Endothelial cell of umbilical vein (primary cell): ENCODE data around the gene TOP2A. TPM values are rescaled to one million over a fixed set of nuclear protein-coding genes. Genes with fewer than 3 reads are reported as not detected.

ENCODE experiments used
- BruUV-seq: library from RNA; stranded (reverse); fragments of 400-500 nt; replicated peaks from 2 replicates; lab custom pipeline; 2021; lab: Mats Ljungman, UMichigan
- CTCF ChIA-PET: fragments of 300-600, 350-600 bp; sonication (Branson Sonifier 250); formaldehyde crosslinking; loops from one replicate; lab custom pipeline; 2021; ENCODE audit warnings: antibody characterized with exemption, inconsistent platforms; lab: Charles Lee
- POLR2A ChIA-PET: fragments of 300-600, 350-600 bp; sonication (Branson Sonifier 250); formaldehyde crosslinking; loops from one replicate; lab custom pipeline; 2021; ENCODE audit warnings: antibody characterized with exemption, inconsistent platforms; lab: Charles Lee
- DNase-seq: peaks from one replicate; pipeline ENCODE4 v3.0.0-alpha.2; 2011; ENCODE audit warnings: low read depth, low spot score
- FAIRE-seq: peaks from 2 replicates; lab custom pipeline; 2011; peaks lifted over from hg19 to GRCh38; lab: Jason Lieb, UNC
- H2AFZ ChIP-seq: 2 replicates; pipeline ENCODE4 v1.6.0; 2012; ENCODE audit warnings: low read depth, low read length, control low read depth, inconsistent platforms
- H3K27ac ChIP-seq: 2 replicates; pipeline ENCODE4 v1.5.1; 2011; ENCODE audit warnings: low read depth, mild to moderate bottlenecking, control low read depth, low read length, moderate library complexity; ENCODE audit not compliant: insufficient read depth
- H3K27me3 ChIP-seq, 2 experiments: 2 replicates each; pipeline versions ENCODE4 v1.6.0 to v1.6.1; 2011; ENCODE audit warnings: low read length in 2 of 2, mixed read lengths in 1 of 2; ENCODE audit not compliant: control insufficient read depth in 2 of 2, insufficient read depth in 2 of 2
- H3K36me3 ChIP-seq, 2 experiments: 2 replicates in 1 of 2; 3 replicates in 1 of 2; pipeline ENCODE4 v1.5.1; 2011; ENCODE audit warnings: low read length in 2 of 2, mild to moderate bottlenecking in 1 of 2, moderate library complexity in 1 of 2; ENCODE audit not compliant: control insufficient read depth in 2 of 2, insufficient read depth in 2 of 2; ENCODE audit errors: extremely low read depth in 1 of 2
- H3K4me1 ChIP-seq: 3 replicates; pipeline ENCODE4 v1.5.1; 2011; ENCODE audit warnings: mild to moderate bottlenecking, low read length; ENCODE audit not compliant: control insufficient read depth, insufficient read depth; ENCODE audit errors: extremely low read depth
- H3K4me2 ChIP-seq: 2 replicates; pipeline ENCODE4 v1.6.1; 2011; ENCODE audit warnings: low read length, control low read depth, mixed read lengths; ENCODE audit not compliant: insufficient read depth
- H3K4me3 ChIP-seq, 3 experiments: fragments of 200-600 bp in 1 of 3; sonication (generic), shearing (Covaris generic) in 1 of 3; replicated peaks in 1 of 3; 2 replicates each; pipeline ENCODE4 v1.5.1; 2011 to 2016; ENCODE audit warnings: control low read depth in 3 of 3, low read length in 3 of 3, mild to moderate bottlenecking in 2 of 3, inconsistent platforms in 1 of 3, low read depth in 1 of 3, moderate library complexity in 1 of 3; ENCODE audit not compliant: insufficient read depth in 1 of 3
- H3K79me2 ChIP-seq: 2 replicates; pipeline ENCODE4 v1.6.0; 2012; ENCODE audit warnings: low read length, inconsistent platforms; ENCODE audit not compliant: control insufficient read depth, insufficient read depth
- H3K9ac ChIP-seq: replicated peaks from 2 replicates; pipeline ENCODE3; 2011; ENCODE audit warnings: low read length, control low read depth; ENCODE audit not compliant: insufficient read depth; ENCODE audit errors: extremely low read depth
- H3K9me1 ChIP-seq: replicated peaks from 3 replicates; pipeline ENCODE4 v1.6.0; 2011; ENCODE audit warnings: mild to moderate bottlenecking, low read length; ENCODE audit not compliant: control insufficient read depth, insufficient read depth; ENCODE audit errors: extremely low read depth
- H3K9me3 ChIP-seq: replicated peaks from 2 replicates; pipeline ENCODE4 v1.5.1; 2012; ENCODE audit warnings: low read length, inconsistent platforms; ENCODE audit not compliant: control insufficient read depth, insufficient read depth
- H4K20me1 ChIP-seq: replicated peaks from 2 replicates; pipeline ENCODE3; 2011; ENCODE audit warnings: mild to moderate bottlenecking, low read length; ENCODE audit not compliant: control insufficient read depth, insufficient read depth; ENCODE audit errors: extremely low read depth
- EZH2 ChIP-seq: IDR thresholded peaks from 2 replicates; pipeline ENCODE4 v1.6.1; 2012; ENCODE audit warnings: borderline replicate concordance, low read depth, mild to moderate bottlenecking, moderate library complexity, low read length, inconsistent platforms; ENCODE audit not compliant: severe bottlenecking
- FOS ChIP-seq: IDR thresholded peaks from 2 replicates; pipeline ENCODE4 v1.6.1; 2011; ENCODE audit warnings: mild to moderate bottlenecking, low read length, moderate library complexity, borderline replicate concordance; ENCODE audit not compliant: insufficient read depth
- GATA2 ChIP-seq: IDR thresholded peaks from 2 replicates; pipeline ENCODE4 v1.7.0; 2011; ENCODE audit warnings: low read depth, mild to moderate bottlenecking, moderate library complexity, mixed read lengths, low read length; ENCODE audit not compliant: insufficient read length, insufficient read depth
- JUN ChIP-seq: IDR thresholded peaks from 2 replicates; pipeline ENCODE4 v1.6.1; 2011; ENCODE audit warnings: borderline replicate concordance, low read depth; ENCODE audit not compliant: insufficient read length, insufficient read depth
- MAX ChIP-seq: IDR thresholded peaks from 2 replicates; pipeline ENCODE4 v1.6.1; 2011; ENCODE audit not compliant: insufficient read depth, insufficient read length
- MYC ChIP-seq: IDR thresholded peaks from one replicate; pipeline ENCODE4 v1.6.1; 2011; ENCODE audit warnings: mild to moderate bottlenecking, low read depth, low read length
- POLR2A ChIP-seq: IDR thresholded peaks from 2 replicates; pipeline ENCODE4 v1.6.1; 2012; ENCODE audit warnings: low read depth, mild to moderate bottlenecking, control low read depth, low read length
- POLR2AphosphoS5 ChIP-seq: IDR thresholded peaks from 2 replicates; pipeline ENCODE4 v1.6.1; 2012; ENCODE audit warnings: low read depth, mild to moderate bottlenecking, control low read depth, low read length, moderate library complexity; ENCODE audit not compliant: insufficient read depth
- dilution Hi-C: fragments of 300-500 bp; cut with MboI; formaldehyde crosslinking; loops from one replicate; pipeline ENCODE4 v1.15.0; 2019; ENCODE audit warnings: low sequenced_read_pairs; ENCODE audit not compliant: extremely low pct_ligation_motif_present
- intact Hi-C: fragments of 100-400 bp; cut with micrococcal nuclease; formaldehyde crosslinking; loops from one replicate; pipeline ENCODE4 v1.10.0; 2022
- polyA plus RNA-seq, 4 experiments: library from polyadenylated mRNA; depleted of rRNA in 3 of 4; stranded (reverse) in 3 of 4; unstranded in 1 of 4; fragments of >200 nt; gene quantifications; 2 replicates each; pipeline versions ENCODE4 v1.2.1 to v1.2.3, GENCODE V29; 2011 to 2012; ENCODE audit warnings: missing spikeins in 1 of 4
- total RNA-seq: library from RNA; stranded (reverse); gene quantifications from 2 replicates; pipeline ENCODE4 v1.2.3, GENCODE V29; 2021
- TF ChIP-seq, protein P1 (sequence below), 2 donors: IDR thresholded peaks; 1 replicate in 1 of 2; 2 replicates in 1 of 2; pipeline ENCODE4 v1.5.1; 2011; ENCODE audit warnings: low read length in 2 of 2, mild to moderate bottlenecking in 2 of 2, moderate library complexity in 2 of 2, control low read depth in 1 of 2, inconsistent platforms in 1 of 2, low read depth in 1 of 2; ENCODE audit not compliant: insufficient read depth in 1 of 2; ENCODE audit errors: extremely low read depth in 1 of 2

The TOP2A gene
- total and polyA plus RNA-seq, 2 donors (not counting 3 experiments of a cell fraction or from before 2014, with no cell fraction given), result 31.3 to 160 TPM

- H3K27ac ChIP-seq, result peak overlapping the region; percentile 77
- no peaks in the 10 kb centered on the region for H3K9me1 ChIP-seq
- TF ChIP-seq, protein P1, sequence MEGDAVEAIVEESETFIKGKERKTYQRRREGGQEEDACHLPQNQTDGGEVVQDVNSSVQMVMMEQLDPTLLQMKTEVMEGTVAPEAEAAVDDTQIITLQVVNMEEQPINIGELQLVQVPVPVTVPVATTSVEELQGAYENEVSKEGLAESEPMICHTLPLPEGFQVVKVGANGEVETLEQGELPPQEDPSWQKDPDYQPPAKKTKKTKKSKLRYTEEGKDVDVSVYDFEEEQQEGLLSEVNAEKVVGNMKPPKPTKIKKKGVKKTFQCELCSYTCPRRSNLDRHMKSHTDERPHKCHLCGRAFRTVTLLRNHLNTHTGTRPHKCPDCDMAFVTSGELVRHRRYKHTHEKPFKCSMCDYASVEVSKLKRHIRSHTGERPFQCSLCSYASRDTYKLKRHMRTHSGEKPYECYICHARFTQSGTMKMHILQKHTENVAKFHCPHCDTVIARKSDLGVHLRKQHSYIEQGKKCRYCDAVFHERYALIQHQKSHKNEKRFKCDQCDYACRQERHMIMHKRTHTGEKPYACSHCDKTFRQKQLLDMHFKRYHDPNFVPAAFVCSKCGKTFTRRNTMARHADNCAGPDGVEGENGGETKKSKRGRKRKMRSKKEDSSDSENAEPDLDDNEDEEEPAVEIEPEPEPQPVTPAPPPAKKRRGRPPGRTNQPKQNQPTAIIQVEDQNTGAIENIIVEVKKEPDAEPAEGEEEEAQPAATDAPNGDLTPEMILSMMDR (IDR thresholded peaks at IDR 0.05; ENCODE audit: extremely low read depth in 1 of 2, insufficient read depth in 1 of 2, low read depth in 1 of 2, low read length in 2 of 2), result no peak
- TF ChIP-seq EZH2, result no peak
- TF ChIP-seq FOS, result no peak
- TF ChIP-seq GATA2, result no peak
- no peak for TF ChIP-seq MAX
- TF ChIP-seq POLR2AphosphoS5, result no peak
- TF ChIP-seq MYC, result no peak
- no peak for TF ChIP-seq JUN
- no peak for TF ChIP-seq POLR2A
- peak overlapping the region; percentile 92 for H3K4me2 ChIP-seq
- H4K20me1 ChIP-seq, result peaks cover 3% of the 10 kb centered on the region
- peaks cover 55% of the 10 kb centered on the region for H3K4me1 ChIP-seq
- H3K9me3 ChIP-seq, result no peaks in the 10 kb centered on the region
- H3K4me3 ChIP-seq, result peak overlapping the region; percentile 49 to 92 (median 51)
- dilution Hi-C loops, result no loop called here
- DNase-seq (no peak), FAIRE-seq (peak; percentile 15)
- intact Hi-C loops, result no loop called here
- no TSS peak for BruUV-seq
- ChIA-PET POLR2A (interaction anchor here (1.2 kb wide), 1 partner anchor 87 kb away, joined by 5 read pairs; no protein-coding TSS in a partner anchor), CTCF (interaction anchor here (1.0 to 8.1 kb wide), 8 partner anchors 28 to 1217 kb away, joined by 3 to 143 read pairs (median 34); partner anchors contain the start of gene TOP2A)
- peaks cover 3 to 4% of the 10 kb centered on the region in 2 experiments for H3K36me3 ChIP-seq
- no peaks in the 10 kb centered on the region for H3K27me3 ChIP-seq
- H3K9ac ChIP-seq, result peak overlapping the region; percentile 74
- peaks cover 69% of the 10 kb centered on the region for H3K79me2 ChIP-seq
- no peak overlapping the region for H2AFZ ChIP-seq
These were observed 28.2 kb upstream of the TOP2A start for GRCh38 chr17:40445751-40446468.
